Ectodermal cell (in vitro differentiated cells): ENCODE measurements around the gene OR51B2.
"Not testable (repeated sequence)": the region's sequence is repeated elsewhere in the genome, so short reads cannot be mapped to it uniquely, and the experiment has no call there.

Experiments
- H3K27ac ChIP-seq: 2 replicates; pipeline ENCODE4 v1.7.0; 2013; ENCODE audit warnings: mild to moderate bottlenecking, low read depth, low read length; ENCODE audit not compliant: insufficient read depth, poor library complexity, severe bottlenecking
- H3K27me3 ChIP-seq: 2 replicates; pipeline ENCODE4 v1.7.0; 2013; ENCODE audit warnings: mild to moderate bottlenecking, low read length; ENCODE audit not compliant: insufficient read depth, control insufficient read depth, poor library complexity, severe bottlenecking
- H3K36me3 ChIP-seq: one replicate; pipeline ENCODE4 v1.7.0; 2013; ENCODE audit warnings: low read length; ENCODE audit not compliant: control insufficient read depth, insufficient read depth
- H3K4me1 ChIP-seq: one replicate; pipeline ENCODE4 v1.7.0; 2013; ENCODE audit warnings: low read length; ENCODE audit not compliant: control insufficient read depth, insufficient read depth
- H3K4me3 ChIP-seq: 2 replicates; pipeline ENCODE4 v1.7.0; 2013; ENCODE audit warnings: low read depth, low read length, control low read depth; ENCODE audit not compliant: insufficient read depth
- H3K9me3 ChIP-seq: 2 replicates; pipeline ENCODE4 v1.7.0; 2013; ENCODE audit warnings: mild to moderate bottlenecking, low read length, moderate library complexity; ENCODE audit not compliant: control insufficient read depth
- WGBS, 2 experiments: methylation state at CpG; one replicate each; pipeline ENCODE4 v1.1.7; 2013; ENCODE audit warnings: missing lambda C conversion rate in 2 of 2; 5-methylcytosine and 5-hydroxymethylcytosine counted together

The OR51B2 gene

DNA sequence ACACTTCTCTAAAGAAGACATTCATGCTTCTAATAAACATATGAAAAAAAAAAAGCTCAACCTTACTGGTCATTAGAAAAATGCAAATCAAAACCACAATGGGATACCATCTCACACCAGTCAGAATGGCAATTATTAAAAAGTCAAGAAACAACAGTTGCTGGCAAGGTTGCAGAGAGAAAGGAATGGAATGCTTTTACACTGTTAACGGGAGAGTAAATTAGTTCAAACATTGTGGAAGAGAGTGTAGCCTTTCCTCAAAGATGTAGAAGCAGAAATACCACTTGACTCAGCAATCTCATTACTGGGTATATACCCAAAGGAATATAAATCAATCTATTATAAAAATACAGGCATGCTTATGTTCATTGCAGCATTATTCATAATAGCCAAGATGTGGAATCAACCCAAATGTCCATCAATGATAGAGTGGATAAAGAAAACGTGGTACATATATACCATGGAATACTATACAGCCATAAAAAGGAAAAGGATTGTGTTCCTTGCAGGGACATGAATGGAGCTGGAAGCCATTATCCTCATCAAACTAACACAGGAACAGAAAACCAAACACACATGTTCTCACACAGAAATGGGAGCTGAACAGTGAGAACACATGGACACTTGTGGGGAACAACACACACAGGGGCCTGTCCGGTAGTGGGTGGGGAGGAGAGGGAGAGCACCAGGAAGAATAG is 10.6 kb downstream of the OR51B2 start:
- 89 to 98% methylated on average over 2 to 3 of the region's 3 CpGs for WGBS, 2 experiments
- not testable (repeated sequence) for H3K4me1 ChIP-seq, H3K9me3 ChIP-seq, H3K4me3 ChIP-seq, H3K27me3 ChIP-seq, H3K36me3 ChIP-seq, H3K27ac ChIP-seq

DNA sequence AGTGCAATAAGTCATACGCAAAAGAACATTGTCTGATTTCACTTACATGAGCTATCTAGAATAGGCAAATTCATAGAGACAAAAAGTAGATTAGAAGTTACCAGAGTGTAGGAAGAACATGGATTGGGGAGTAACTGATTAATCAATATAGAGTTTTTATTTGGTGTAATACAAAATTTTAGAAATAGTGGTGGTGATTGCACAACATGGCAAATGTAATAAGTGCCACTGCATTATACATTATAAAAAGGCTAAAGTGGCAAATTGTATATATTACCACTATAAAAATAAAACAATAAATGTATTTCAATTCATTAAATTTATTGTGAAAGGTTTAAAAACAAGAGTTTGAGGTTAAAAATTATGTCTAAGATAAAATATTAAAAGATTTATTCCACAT is 13.7 kb downstream of the OR51B2 start:
- Histone ChIP-seq H3K27me3 (no peaks in the 10 kb centered on the region), H3K27ac (no peak overlapping the region), H3K36me3 (no peaks in the 10 kb centered on the region), H3K4me1 (no peaks in the 10 kb centered on the region), H3K4me3 (no peak overlapping the region), H3K9me3 (no peaks in the 10 kb centered on the region)
- WGBS, 2 experiments, result 100% methylated on average over 1 of the region's 1 CpG; no CpG with 5 or more reads in 1 of the 2 experiments

DNA sequence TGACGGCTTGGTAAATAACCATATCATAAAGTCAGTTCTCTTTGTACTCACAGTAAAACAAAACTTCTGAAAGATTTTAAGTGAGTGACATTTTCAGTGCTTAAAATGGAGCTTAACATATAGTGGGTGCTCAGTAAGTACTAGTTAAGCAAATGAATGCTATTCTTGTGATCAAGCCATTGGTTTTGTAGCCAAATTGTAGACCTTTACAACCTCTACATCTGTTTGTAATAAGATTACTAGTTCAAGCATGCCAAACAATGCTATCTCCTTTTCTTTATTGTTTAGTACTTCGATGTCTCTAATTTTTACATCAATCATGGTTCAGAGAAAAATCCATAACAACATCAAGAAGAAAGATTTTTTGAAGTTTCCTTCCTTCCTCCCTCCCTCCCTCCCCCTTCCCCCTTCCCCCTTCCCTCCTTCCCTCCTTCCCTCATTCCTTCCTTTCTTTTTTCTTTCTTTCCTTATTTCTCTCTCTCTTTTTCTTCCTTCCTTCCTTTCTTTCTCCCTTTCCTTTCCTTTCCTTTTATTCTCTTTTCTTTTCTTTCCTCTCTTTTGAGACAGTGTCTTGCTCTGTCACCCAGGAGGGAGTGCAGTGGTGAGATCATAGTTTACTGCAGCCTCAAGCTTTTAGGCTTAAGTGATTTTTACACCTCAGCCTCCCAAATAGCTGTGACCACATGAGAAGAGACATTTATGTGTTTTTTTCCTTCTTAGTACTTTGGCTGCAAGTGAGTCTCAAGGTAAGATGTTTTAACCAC is 16.7 kb downstream of the OR51B2 start:
- H3K36me3 ChIP-seq, result no peaks in the 10 kb centered on the region
- H3K4me3 ChIP-seq, result no peak overlapping the region
- no peaks in the 10 kb centered on the region for H3K27me3 ChIP-seq
- H3K27ac ChIP-seq, result no peak overlapping the region
- H3K9me3 ChIP-seq, result no peaks in the 10 kb centered on the region
- no peaks in the 10 kb centered on the region for H3K4me1 ChIP-seq
- 94 to 100% methylated on average over 1 to 2 of the region's 2 CpGs for WGBS, 2 experiments

DNA sequence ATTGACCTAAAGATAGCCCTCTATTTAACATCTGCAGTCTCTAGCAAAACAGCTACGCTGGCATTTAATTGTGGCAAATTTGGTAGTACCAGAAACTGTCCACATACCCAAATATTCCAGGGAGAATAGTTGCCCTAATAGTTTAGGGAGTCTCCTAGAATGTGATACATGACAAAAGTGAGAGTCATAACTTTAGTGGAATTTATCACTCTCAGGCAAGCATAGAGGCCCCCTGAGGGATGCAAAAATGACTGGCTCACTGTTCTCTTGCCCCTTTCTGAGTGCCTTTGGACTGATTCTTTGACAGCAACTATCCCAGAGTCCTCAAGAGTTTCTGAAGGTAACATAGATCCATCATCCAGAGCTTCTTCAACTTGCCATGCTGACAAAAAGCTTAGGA is 20.1 kb downstream of the OR51B2 start:
- no peaks in the 10 kb centered on the region for H3K9me3 ChIP-seq
- WGBS, 2 experiments, result 100% methylated on average over 1 of the region's 1 CpG; no CpG with 5 or more reads in 1 of the 2 experiments
- H3K27ac ChIP-seq, result no peak overlapping the region
- no peaks in the 10 kb centered on the region for H3K27me3 ChIP-seq
- H3K4me3 ChIP-seq, result no peak overlapping the region
- no peaks in the 10 kb centered on the region for H3K4me1 ChIP-seq
- H3K36me3 ChIP-seq, result no peaks in the 10 kb centered on the region

DNA sequence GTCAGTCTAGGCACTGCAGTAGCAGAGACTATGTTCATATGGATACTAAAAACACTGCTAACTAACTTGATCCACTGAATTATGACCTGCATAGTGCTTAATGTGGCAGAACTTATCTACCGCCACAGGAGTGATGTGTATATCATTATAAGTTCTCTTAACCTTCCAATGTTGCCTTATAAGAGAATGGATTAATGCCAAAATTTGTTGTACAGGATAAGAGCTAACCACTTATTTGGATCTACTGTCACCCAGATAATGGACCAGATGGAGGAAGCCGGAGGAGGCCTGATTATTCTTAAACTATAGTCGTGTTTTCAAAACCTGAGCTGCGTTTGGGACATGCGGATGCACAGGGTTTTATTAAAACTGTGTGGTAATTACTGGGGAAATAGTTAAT is 20.5 kb downstream of the OR51B2 start:
- Histone ChIP-seq H3K4me3 (no peak overlapping the region), H3K4me1 (no peaks in the 10 kb centered on the region), H3K27ac (no peak overlapping the region), H3K36me3 (no peaks in the 10 kb centered on the region), H3K27me3 (no peaks in the 10 kb centered on the region), H3K9me3 (no peaks in the 10 kb centered on the region)
- 96 to 99% methylated on average over 3 to 4 of the region's 5 CpGs for WGBS, 2 experiments

DNA sequence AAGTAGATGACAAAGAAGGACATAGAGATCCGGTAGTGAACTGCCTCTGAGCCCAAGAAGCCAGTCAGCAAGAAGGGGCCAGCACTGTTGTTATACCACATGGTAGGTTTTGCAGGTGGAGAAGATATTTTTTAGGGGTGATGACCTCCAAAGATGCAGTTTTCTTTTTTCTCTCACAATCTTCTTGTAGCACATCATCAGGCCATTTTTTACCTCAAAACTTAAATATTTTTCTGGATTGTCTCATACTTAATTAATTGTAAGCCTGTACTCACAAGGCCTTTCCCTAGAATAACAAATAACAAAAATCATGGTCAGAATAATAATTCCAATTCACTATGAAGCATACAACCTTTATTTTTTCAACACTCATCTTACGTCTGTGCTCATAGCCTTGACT is 22.3 kb downstream of the OR51B2 start, which contains the start of gene OR51B4:
Gene OR51B4 (minus strand): TSS at position 101 of the 400 bp plus-strand sequence. CDS start 0 bp downstream, at position 101.
- no peak within 1 kb of the TSS for H3K4me3 ChIP-seq
- no peaks in the 10 kb centered on the region for H3K4me1 ChIP-seq
- no peak within 1 kb of the TSS for H3K27ac ChIP-seq
- no peaks in the 10 kb centered on the region for H3K9me3 ChIP-seq
- WGBS, 2 experiments, result 95 to 97% methylated on average over 2 of the region's 2 CpGs
- no peaks in the 10 kb centered on the region for H3K27me3 ChIP-seq
- no peaks in the 10 kb centered on the region for H3K36me3 ChIP-seq

DNA sequence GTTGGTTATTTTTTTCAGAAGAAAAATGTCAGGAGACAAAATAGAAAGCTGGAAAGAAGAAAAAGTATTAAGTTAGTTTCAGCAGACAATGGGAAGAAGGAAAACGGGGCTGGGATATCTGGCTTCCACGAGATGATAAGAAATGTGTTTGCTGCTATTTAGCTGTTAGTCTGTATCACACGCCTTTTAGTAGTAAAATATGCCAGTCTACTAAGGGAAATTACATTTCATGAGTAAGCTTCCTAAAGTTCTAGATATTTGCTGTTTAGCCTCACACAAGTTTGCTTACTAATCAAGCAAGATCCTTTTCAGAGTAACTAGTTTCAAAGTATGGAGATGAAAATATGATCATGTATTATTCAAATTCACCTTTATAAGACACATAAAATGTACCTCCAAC is 23.8 kb downstream of the OR51B2 start:
- H3K36me3 ChIP-seq, result no peaks in the 10 kb centered on the region
- WGBS, 2 experiments, result 94 to 96% methylated on average over 3 of the region's 3 CpGs
- no peaks in the 10 kb centered on the region for H3K4me1 ChIP-seq
- H3K27ac ChIP-seq, result no peak overlapping the region
- H3K9me3 ChIP-seq, result no peaks in the 10 kb centered on the region
- H3K4me3 ChIP-seq, result no peak overlapping the region
- H3K27me3 ChIP-seq, result no peaks in the 10 kb centered on the region

DNA sequence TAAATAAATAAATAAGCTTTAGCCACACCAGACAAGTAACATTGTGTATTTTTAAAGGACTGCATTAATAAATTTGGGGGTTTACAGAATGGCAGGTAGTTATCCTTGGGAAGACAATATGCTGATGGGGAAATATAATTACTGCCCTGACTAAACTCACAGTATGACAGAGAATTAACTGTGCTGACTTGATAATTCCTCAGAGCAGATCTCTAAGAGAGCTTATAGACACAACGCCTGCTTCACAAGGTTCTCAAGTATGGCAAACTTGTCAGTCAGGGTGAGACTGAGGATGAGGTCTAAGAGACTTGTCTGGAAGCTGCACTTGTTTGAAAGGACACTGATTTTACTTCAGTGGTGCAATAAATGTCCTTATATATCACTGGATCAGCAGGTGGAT is 25.6 kb downstream of the OR51B2 start:
- 98 to 100% methylated on average over 1 of the region's 1 CpG for WGBS, 2 experiments
- Histone ChIP-seq H3K36me3 (no peaks in the 10 kb centered on the region), H3K4me1 (no peaks in the 10 kb centered on the region), H3K9me3 (no peaks in the 10 kb centered on the region), H3K27ac (no peak overlapping the region), H3K27me3 (no peaks in the 10 kb centered on the region), H3K4me3 (no peak overlapping the region)

DNA sequence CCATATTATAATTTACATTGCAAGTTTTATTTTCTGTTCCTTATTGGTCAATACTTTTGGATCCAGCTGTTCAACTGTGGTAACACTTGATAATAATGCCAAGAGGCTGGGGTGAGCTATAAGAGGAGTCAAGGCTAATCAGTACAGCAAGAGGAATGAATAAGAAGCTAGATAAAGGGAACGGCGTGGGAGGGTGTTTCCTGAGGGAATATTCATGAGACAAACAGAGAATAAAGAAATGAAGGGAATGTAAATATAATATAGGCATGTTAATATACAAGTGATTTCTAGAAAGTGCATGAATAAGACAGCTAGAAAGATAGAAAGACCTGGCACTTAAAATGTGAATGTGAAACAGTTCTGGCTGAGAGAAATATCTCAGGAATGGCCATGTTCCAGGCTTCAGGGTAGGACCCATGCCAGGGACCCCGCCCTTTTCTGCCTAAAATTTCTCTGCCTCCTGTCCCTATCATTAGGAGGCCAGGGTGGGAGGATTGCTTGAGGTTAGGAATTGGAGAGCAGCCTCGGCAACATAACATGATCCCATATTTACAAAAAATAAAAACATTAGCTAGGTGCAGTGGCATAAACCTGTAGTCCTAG is 26.3 kb downstream of the OR51B2 start:
- no peak overlapping the region for H3K27ac ChIP-seq
- H3K4me1 ChIP-seq, result no peaks in the 10 kb centered on the region
- no peaks in the 10 kb centered on the region for H3K9me3 ChIP-seq
- WGBS, 2 experiments, result 83 to 87% methylated on average over 3 to 4 of the region's 4 CpGs
- H3K4me3 ChIP-seq, result no peak overlapping the region
- H3K27me3 ChIP-seq, result no peaks in the 10 kb centered on the region
- H3K36me3 ChIP-seq, result no peaks in the 10 kb centered on the region

DNA sequence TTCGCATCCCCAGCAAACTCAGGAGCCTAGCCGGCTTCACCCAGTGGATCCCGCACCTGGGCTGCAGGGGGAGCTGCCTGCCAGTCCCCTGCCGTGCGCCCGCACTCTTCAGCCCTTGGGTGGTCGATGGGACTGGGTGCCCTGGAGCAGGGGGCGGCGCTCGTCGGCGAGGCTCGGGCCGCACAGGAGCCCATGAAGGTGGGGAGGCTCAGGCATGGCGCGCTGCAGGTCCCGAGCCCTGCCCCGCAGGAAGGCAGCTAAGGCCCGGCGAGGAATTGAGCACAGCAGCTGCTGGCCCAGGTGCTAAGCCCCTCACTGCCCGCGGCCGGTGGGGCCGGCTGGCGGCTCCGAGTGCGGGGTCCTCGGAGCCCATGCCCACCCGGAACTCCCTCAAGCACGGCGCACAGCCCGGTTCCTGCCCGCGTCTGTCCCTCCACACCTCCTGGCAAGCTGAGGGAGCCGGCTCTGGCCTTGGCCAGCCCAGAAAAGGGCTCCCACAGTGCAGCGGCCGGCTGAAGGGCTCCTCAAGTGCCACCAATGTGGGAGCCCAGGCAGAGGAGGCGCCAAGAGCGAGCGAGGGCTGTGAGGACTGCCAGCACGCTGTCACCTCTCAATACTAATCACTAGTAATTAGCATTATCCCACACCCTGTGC is 29.6 kb downstream of the OR51B2 start:
- not testable (repeated sequence) for H3K4me1 ChIP-seq, H3K27ac ChIP-seq, H3K27me3 ChIP-seq, H3K9me3 ChIP-seq, H3K36me3 ChIP-seq, H3K4me3 ChIP-seq
- WGBS, 2 experiments, result 95 to 96% methylated on average over 41 of the region's 41 CpGs
